Measurements from ENCODE around the gene TUBD1.
"Not testable (repeated sequence)": the region's sequence is repeated elsewhere in the genome, so short reads cannot be mapped to it uniquely, and the experiment has no call there.

- TF ChIP-seq, protein P1, sequence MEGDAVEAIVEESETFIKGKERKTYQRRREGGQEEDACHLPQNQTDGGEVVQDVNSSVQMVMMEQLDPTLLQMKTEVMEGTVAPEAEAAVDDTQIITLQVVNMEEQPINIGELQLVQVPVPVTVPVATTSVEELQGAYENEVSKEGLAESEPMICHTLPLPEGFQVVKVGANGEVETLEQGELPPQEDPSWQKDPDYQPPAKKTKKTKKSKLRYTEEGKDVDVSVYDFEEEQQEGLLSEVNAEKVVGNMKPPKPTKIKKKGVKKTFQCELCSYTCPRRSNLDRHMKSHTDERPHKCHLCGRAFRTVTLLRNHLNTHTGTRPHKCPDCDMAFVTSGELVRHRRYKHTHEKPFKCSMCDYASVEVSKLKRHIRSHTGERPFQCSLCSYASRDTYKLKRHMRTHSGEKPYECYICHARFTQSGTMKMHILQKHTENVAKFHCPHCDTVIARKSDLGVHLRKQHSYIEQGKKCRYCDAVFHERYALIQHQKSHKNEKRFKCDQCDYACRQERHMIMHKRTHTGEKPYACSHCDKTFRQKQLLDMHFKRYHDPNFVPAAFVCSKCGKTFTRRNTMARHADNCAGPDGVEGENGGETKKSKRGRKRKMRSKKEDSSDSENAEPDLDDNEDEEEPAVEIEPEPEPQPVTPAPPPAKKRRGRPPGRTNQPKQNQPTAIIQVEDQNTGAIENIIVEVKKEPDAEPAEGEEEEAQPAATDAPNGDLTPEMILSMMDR (IDR thresholded peaks at IDR 0.05; ENCODE audit: borderline replicate concordance, extremely low read depth, low read length, poor library complexity, severe bottlenecking): not testable (repeated sequence)
- not testable (repeated sequence) for TF ChIP-seq EZH2 (IDR thresholded peaks at IDR 0.05; ENCODE audit: borderline replicate concordance, low read depth, low read length, severe bottlenecking)
These were observed 51.5 kb downstream of the TUBD1 start for GRCh38 chr17:59841091-59841881.
